GM12864 (cell line): ENCODE measurements around the gene FARSA.
A peak's percentile ranks its signal among the peaks of the same experiment; 100 is the strongest.

Experiments used
- DNase-seq: peaks from one replicate; pipeline ENCODE4 v3.0.0-alpha.2; 2011; ENCODE audit warnings: low read depth
- H3K4me3 ChIP-seq: 2 replicates; pipeline ENCODE4 v1.5.1; 2011; ENCODE audit warnings: mild to moderate bottlenecking, low read depth, low read length, control low read depth
- CTCF ChIP-seq: IDR thresholded peaks from 2 replicates; pipeline ENCODE4 v1.5.1; 2011; ENCODE audit warnings: low read depth, mild to moderate bottlenecking, moderate library complexity, low read length, control low read depth, inconsistent platforms; ENCODE audit errors: missing control alignments

Gene FARSA

GRCh38 chr19:12973236-12973635, 39.7 kb upstream of the FARSA start:
- no peak overlapping the region for H3K4me3 ChIP-seq
- TF ChIP-seq CTCF, result no peak
- no peak for DNase-seq

- no peak for TF ChIP-seq CTCF
- no peak for DNase-seq
- H3K4me3 ChIP-seq, result no peak overlapping the region
Observed at GRCh38 chr19:12970070-12970820, 36.7 kb upstream of the FARSA start.

- no peak for TF ChIP-seq CTCF
- no peak for DNase-seq
- no peak within 1 kb of the TSS for H3K4me3 ChIP-seq
Observed at GRCh38 chr19:12969292-12969988, 35.9 kb upstream of the FARSA start, which contains the start of gene DAND5. TSS of gene DAND5 (plus strand) at chr19:12969576. CDS start at chr19:12969661, 85 bp downstream.

- H3K4me3 ChIP-seq, result no peak overlapping the region
- DNase-seq, result no peak
- no peak for TF ChIP-seq CTCF
Observed at GRCh38 chr19:12967907-12968306, 34.4 kb upstream of the FARSA start.

GRCh38 chr19:12965812-12966135, 32.3 kb upstream of the FARSA start:
- H3K4me3 ChIP-seq, result no peak overlapping the region
- no peak for TF ChIP-seq CTCF
- DNase-seq, result no peak

- DNase-seq, result no peak
- peak; percentile 92 for TF ChIP-seq CTCF
- H3K4me3 ChIP-seq, result peak overlapping the region; percentile 46
Observed at GRCh38 chr19:12965017-12965811, 31.7 kb upstream of the FARSA start.
